GM12892 (cell line): ENCODE results near the gene TOMM22.
A peak's percentile ranks its signal among the peaks of the same experiment; 100 is the strongest.

Experiments used
- DNase-seq: peaks from one replicate; pipeline ENCODE4 v3.0.0; 2011; ENCODE audit not compliant: insufficient read length
- FAIRE-seq: peaks from 2 replicates; lab custom pipeline; 2011; peaks lifted over from hg19 to GRCh38; lab: Jason Lieb, UNC
- POLR2A ChIP-seq: IDR thresholded peaks from 2 replicates; pipeline ENCODE4 v1.6.1; 2011; ENCODE audit warnings: low read depth, low read length, control low read depth
- POLR2AphosphoS5 ChIP-seq: IDR thresholded peaks from 2 replicates; pipeline ENCODE4 v1.6.1; 2011; ENCODE audit warnings: low read depth, low read length, control low read depth
- TAF1 ChIP-seq: IDR thresholded peaks from 2 replicates; pipeline ENCODE4 v1.6.1; 2011; ENCODE audit warnings: low read depth, mild to moderate bottlenecking, control low read depth, low read length, borderline replicate concordance

The TOMM22 gene

GRCh38 chr22:38732251-38732815, 50.6 kb downstream of the TOMM22 start:
- no peak for FAIRE-seq

GRCh38 chr22:38733329-38733723, 51.6 kb downstream of the TOMM22 start:
- DNase-seq (peak; percentile 64), FAIRE-seq (no peak)
- TF ChIP-seq POLR2A: no peak
- no peak for TF ChIP-seq TAF1
- TF ChIP-seq POLR2AphosphoS5: no peak; the same call in 1 of the 2 replicates

More at GRCh38 chr22:38732251-38732815, 50.6 kb downstream of the TOMM22 start:
- no peak for DNase-seq
- no peak for TF ChIP-seq TAF1
- TF ChIP-seq POLR2A: no peak
- no peak for TF ChIP-seq POLR2AphosphoS5

DNA sequence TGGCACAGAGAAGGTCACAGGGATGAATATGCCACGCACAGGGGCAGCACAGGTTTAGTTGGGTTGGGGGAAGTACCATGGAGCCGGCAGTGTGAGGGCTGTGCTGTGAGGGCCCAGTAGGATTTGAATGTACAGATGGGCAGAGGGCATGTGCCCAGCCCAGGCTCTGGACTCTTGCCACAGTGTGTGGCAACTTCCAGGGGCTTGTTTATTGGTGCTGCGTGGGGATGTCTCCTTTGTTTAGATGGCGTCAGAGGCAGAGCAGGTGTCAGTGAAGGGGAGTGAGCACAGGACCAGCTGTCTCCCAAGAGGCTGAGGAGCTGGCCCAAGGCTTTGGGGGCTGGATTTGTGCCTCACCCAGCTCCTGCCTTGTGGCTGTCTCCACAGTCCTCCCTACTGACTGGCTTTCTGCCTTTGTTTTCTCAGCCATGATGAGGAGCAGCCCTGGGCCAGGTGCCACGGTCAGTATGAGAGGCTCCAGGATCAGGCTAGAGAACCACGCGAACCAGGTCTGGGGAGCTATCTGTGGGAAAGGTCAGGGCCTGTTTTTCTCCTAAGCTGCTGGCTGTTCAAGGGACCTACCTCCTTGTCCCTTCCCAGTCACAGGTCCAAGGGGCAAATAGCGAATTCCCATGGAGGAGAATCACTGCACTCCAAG, 52.1 kb downstream of the TOMM22 start:
- DNase-seq: no peak
- FAIRE-seq: no peak
- TF ChIP-seq POLR2AphosphoS5: peak; percentile 65; the same call in 1 of the 2 replicates
- TF ChIP-seq TAF1: no peak
- peak; percentile 66 for TF ChIP-seq POLR2A

DNA sequence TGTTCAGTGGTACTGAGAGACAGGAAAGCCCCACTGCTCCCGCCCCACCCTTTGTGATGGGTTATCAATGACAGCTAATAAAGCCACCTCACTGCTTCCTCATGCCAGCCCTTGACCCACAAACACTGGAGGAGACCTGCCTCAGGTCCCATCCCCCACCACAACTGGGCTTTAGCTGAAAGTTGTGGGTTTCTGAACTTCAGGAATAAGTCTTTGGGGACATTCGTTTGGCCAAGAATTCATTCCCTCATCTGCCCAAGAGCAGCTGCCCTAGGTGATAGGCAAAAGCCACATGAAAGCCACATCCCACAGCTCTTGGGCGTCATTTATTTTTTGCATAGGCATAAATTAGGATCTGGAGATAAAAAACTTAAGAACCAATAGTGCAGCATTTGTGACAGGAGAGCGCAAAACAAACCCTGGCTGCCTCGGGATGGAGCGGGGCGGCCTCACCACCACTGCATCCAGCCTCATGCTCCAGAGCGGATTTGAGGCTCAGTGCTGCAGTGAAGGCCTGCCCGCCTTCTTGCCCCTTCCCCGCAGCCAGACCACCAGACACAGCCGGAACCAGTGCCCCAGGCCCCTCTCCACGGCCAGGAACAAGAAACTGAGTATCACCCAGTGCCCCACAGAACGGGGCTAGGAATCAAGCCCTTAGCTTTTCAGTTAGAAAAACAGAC, 52.8 kb downstream of the TOMM22 start:
- no peak for DNase-seq
- no peak for FAIRE-seq
- TF ChIP-seq TAF1 (no peak), POLR2A (no peak), POLR2AphosphoS5 (no peak)
